HG03469 (cell line): ENCODE data around the gene CPLANE2.

Source experiments
- ATAC-seq: cut with Tn5 transposase; IDR thresholded peaks from one replicate; pipeline ENCODE4 v1.9.1; 2021; ENCODE audit warnings: mild to moderate bottlenecking, moderate library complexity, moderate number of reproducible peaks; ENCODE audit not compliant: unreplicated experiment

CPLANE2 gene

DNA sequence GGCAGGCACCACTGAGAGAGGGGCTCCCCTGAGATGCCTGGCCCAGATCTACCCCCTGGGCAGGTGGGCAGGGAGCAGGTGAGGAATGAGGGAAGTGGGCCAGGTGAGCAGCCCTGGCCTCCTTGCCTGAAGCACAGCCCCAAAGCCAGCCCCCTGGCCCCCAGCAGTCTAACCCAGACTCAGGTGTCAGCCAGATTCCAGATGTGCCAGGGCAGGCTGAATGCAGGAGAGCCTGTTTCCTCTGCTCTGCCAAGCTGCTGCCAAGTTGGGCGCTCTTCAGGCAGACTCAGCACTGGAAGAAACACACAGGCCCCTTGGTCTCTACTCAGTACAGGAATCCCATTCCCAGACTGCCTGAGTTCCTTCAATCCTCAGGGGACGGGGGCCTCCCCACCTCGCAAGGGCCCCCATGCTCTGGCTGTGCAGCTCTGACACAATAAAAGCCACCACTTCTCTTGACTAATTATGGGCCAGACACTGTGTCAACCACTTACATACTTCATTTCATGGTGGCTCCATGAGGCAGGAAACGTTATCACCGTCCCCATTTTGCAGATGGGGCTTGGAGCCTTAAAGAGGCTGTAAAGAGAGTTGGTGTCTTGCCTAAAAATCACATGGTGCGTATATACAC is 45.0 kb downstream of the CPLANE2 start:
- no peak for ATAC-seq

DNA sequence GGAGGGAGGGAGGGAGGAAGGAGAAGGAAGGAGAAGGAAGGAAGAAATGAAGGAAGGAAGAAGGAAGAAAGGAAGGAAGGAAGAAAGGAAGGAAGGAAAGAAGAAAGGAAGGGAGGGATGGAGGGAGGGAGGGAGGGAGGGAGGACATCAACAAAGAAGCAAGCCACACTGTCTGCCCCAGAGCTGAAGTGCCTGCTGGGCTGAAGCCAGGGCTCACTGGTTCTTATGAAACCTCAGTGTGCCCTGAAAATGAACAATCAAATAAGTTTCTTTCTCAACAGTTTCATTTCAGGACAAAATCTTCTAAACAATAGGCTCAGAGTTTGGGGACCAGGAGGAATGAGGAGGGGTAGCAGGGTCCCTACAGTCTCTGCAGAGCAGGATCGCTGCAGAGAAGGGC is 45.7 kb downstream of the CPLANE2 start:
- ATAC-seq, result no peak

DNA sequence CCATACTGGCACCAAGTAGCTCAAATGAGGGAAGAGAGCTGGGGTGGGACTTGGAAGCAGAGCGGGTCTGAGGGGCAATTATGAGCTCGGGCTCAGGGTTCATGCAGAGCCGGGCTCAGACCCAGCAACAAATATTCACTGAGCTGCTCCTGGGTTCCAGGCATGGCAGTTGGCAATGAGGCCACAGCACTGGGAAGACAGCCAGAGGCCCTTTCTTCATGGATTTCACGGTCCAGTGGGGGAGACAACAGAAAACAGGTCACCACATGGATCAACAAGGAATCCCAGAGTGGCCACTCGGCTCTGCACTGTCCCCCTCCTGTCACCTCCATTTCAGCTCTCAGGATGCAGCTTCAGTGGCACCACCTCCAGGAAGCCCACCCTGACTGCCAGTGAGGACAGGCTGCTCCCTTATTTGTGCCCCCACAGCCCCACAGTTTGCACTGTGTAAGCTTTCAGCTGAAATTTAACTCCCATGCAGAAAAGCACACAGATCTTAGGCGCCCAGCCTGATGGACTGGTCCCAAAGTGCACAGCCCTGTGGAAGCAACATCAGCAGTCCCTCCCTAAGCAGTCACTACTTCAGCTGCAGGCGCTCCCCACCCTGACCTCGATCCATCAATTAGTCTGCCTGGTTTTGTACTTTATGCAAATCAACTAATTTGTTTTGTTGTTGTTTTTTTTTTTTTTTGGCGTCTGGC is 46.9 kb downstream of the CPLANE2 start:
- ATAC-seq, result no peak

DNA sequence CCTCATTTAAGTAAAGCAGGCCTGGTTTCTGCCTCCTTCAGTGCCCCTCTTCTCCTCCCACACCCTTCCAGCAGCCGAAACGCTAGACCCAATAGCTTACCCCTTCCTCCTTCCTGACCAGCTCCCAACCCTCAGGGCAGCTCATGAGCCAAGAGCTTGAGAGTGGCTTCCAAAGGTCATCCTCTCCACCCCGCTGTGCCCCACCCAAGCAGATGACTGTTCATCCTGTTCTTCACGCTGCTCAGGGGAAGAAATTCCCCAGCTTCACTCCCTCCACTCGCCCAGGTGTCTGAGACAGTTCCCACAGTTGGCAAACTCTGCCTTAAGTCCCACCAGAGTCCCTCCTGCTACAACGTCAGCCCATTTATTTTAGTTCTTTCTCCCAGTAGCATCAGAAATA is 48.0 kb downstream of the CPLANE2 start:
- ATAC-seq, result no peak

DNA sequence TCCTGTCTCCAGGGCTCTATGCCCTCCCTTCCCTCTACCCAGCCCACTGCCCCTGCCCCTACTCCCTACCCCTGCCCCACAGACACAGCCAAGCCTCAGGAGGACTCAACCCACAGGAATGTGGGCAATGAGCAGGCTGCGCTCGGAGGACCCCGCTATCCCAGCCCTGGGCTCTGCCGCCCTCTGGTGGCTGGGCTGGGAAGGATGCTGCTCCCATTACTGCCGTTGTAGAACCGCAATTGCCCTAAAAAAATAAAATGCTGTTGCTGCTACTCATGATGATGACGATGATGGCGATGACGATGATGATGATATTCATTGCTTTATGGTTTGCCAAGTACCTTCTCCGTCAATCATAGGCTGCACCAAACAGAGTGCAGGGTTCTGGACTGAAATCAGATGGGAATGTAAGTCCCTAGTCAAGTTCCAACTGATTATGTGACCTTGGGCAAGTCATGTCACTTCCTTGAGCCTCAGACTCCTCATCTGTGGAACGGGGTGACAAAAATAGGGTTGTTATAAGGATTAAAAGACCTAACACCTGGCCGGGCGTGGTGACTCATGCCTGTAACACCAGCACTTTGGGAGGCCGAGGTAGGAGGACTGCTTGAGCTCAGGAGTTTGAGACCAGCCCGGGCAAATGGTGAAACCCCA is 49.1 kb downstream of the CPLANE2 start:
- no peak for ATAC-seq

DNA sequence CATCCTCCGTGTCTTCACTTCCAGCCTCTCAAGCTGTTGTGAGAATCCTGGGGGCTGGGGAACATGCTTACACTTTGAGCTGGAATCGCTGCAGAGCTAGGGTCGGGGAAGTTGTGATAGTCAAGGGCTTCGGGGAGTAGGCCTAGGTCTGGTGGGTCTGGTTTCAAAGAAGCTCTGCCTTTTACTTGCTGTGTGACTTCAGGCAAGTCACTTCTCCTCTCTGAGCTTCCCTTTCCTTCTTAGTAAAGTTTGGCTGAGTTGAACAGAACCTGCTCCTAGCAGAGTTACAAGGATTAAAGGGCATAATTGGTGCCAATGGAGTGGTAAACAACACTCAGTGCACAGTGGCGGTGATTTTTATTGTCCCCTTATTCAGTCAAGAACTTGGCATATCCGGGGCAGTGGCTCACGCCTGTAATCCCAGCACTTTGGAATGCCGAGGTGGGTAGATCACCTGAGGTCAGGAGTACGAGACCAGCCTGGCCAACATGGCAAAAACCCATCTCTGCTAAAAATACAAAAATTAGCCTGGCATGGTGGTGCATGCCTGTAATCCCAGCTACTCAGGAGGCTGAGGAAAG is 50.2 kb downstream of the CPLANE2 start:
- ATAC-seq, result no peak

DNA sequence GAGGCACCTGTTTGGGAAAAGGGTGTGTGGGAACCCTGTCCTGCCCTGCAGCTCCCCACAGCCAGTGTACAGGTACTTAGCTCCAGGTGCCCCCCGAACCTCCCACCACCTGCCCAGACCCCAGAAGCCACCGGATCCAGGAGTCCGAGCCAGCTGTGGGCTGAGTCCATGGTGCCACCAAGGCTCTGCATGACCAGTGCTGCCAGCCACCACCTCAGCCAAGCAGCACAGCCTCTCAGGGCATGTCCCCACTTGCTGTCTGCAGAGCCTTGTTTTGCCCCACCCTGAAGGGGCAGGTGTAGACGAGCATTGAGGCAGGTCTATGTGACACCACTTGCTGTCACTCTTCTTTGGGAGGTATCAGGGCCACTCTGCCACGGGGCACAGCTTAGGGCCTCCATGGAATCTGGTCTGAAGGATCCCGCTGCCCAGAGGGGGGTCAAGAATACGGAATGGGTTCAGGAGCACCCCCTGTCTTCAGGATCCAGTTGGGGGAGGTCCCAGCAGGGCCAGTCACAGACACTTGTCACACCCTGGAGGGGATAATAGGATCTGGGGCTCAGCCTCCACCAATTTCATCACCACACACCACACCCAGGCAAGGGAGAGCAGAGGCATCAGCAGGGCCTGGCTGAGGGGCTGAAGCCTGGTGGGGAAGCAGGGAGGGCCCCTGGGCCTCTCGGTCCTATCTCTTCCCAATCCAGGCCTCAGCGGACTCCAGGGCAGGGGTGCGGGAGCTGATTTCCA is 52.3 kb downstream of the CPLANE2 start:
- no peak for ATAC-seq

DNA sequence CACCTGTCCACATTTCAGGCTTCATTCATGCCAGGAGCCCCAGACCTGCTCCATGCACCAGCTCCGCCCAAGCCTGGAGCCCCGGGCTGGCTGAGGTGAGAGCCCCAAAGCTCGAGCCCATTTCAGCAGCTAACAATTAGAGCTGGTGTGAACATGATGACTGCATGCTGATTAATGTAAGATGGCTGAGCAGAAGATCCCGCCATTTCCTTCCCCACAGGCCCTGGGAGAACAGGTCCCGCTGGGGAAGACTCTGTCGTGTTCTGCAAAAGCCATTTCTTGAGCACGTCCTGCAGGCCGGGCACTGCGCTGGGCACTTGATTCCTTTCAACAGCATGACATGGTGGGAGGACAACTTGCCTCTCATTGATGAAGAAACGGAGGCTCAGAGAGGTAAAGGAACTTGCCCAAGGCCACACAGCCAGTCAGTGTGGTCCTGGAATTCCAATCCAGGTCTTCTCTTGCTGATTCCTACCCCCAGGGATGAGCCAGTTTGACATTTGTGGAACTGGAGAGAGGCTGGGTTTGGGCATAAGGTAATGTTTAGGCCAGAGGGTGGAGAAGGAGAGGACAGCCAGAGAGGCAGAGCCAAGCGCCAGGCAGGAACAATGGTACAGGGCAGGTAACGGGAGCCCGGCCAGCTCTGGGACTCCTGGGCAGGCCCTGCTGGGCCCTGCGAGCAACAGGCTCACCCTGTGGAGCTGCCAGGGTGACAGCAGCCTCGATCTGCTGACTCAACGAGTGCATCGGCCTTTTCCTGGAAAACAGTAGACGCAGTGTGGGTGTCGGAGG is 53.0 kb downstream of the CPLANE2 start:
- ATAC-seq, result no peak

DNA sequence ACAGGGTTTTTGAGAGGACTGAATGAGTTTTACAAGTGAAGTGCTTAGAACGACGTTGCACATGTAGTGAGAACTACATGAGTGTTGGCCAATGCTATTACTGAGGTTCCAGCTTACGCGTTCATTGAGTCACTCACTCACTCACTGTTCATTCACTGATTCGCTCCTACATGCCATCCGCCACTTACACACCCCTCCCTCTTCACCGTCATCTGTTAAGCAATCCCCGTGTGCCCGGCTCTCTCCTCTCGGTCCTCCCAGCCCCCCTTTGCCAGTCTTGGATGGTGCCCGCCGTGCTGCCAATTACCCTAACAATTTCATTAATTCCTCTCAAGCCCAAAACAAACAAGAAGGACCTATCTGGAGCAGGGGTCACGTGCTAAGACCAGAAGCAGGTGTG is 53.8 kb downstream of the CPLANE2 start:
- ATAC-seq, result no peak

DNA sequence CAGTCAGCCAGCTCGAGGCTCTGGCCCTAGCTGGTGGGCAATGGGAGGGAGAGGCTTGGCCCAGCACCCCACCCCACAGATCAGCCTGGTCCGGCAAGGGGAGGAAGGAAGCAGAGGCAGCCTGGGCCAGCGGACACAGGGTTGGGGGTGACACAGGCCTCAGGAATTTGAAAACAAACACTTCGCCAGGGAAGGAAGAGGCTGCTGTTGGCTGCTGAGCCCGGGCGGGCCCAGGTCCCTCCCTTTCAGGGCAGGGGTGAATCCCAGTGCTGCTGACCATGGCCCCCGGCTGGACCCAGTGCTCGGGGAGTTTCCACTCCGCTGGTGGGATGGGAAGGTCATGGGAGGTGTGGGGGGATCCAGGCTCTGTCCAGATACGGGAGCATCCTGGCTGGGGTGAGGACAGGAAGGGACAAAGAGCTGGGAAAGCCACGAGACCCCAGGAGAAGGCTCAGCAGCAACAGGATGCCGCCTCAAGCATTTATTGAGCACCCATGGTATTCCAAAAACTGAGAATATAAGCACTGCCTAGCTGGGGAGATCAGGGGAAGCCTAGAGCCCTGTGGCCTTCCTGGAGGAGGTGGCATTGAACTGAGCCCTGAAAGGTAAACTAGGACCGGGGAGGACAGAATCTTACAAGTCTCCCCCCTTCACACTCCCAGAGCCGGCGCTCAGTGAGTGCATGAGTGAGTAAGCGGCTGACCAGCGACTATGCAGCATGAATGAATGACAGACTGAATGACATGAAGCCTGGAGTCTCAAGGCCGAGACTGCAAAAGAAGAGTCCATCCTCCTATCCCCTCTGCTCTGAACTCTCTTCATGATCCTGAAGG is 54.9 kb downstream of the CPLANE2 start:
- ATAC-seq, result no peak
